ENCODE data around the gene MRTFB.
A peak's percentile ranks its signal among the peaks of the same experiment; 100 is the strongest.

Gene MRTFB

GRCh38 chr16:14301169-14302030, 230.3 kb downstream of the MRTFB start:
- Mint-ChIP-seq H3K9me3 (no peaks in the 10 kb centered on the region), H3K27ac (peak overlapping the region; percentile 44), H3K4me1 (peaks cover 28% of the 10 kb centered on the region), H3K36me3 (no peaks in the 10 kb centered on the region), H3K4me3 (peak overlapping the region; percentile 82), H3K27me3 (no peaks in the 10 kb centered on the region)
- ATAC-seq, result peak; percentile 19

- peak; percentile 83 for ATAC-seq
- no peaks in the 10 kb centered on the region for H3K27me3 Mint-ChIP-seq
- H3K27ac Mint-ChIP-seq, result no peak overlapping the region
- H3K4me1 Mint-ChIP-seq, result peaks cover 31% of the 10 kb centered on the region
- no peaks in the 10 kb centered on the region for H3K9me3 Mint-ChIP-seq
- no peaks in the 10 kb centered on the region for H3K36me3 Mint-ChIP-seq
- H3K4me3 Mint-ChIP-seq, result peak overlapping the region; percentile 80
Measured at GRCh38 chr16:14302031-14302398, 230.9 kb downstream of the MRTFB start.

- no peaks in the 10 kb centered on the region for H3K9me3 Mint-ChIP-seq
- peak; percentile 25 for ATAC-seq
- H3K27me3 Mint-ChIP-seq, result no peaks in the 10 kb centered on the region
Measured at GRCh38 chr16:14302399-14303181, 231.5 kb downstream of the MRTFB start.

GRCh38 chr16:14303182-14303618, 232.1 kb downstream of the MRTFB start:
- Mint-ChIP-seq H3K4me1 (peaks cover 42% of the 10 kb centered on the region), H3K36me3 (no peaks in the 10 kb centered on the region), H3K27me3 (no peaks in the 10 kb centered on the region), H3K27ac (peak overlapping the region; percentile 51), H3K4me3 (peak overlapping the region; percentile 86), H3K9me3 (no peaks in the 10 kb centered on the region)
- ATAC-seq, result no peak

More at GRCh38 chr16:14302399-14303181, 231.5 kb downstream of the MRTFB start:
- no peaks in the 10 kb centered on the region for H3K36me3 Mint-ChIP-seq
- peak overlapping the region; percentile 51 for H3K27ac Mint-ChIP-seq
- H3K4me3 Mint-ChIP-seq, result peak overlapping the region; percentile 86
- peaks cover 36% of the 10 kb centered on the region for H3K4me1 Mint-ChIP-seq

- H3K27ac Mint-ChIP-seq, result no peak overlapping the region
- H3K9me3 Mint-ChIP-seq, result no peaks in the 10 kb centered on the region
- H3K4me1 Mint-ChIP-seq, result peaks cover 46% of the 10 kb centered on the region
Measured at GRCh38 chr16:14303639-14304394, 232.7 kb downstream of the MRTFB start.

GRCh38 chr16:14304891-14305460, 233.9 kb downstream of the MRTFB start:
- Mint-ChIP-seq H3K27me3 (no peaks in the 10 kb centered on the region), H3K9me3 (no peaks in the 10 kb centered on the region), H3K36me3 (no peaks in the 10 kb centered on the region), H3K27ac (no peak overlapping the region), H3K4me1 (peaks cover 58% of the 10 kb centered on the region), H3K4me3 (peak overlapping the region; percentile 9)
- ATAC-seq, result no peak

More at GRCh38 chr16:14303639-14304394, 232.7 kb downstream of the MRTFB start:
- Mint-ChIP-seq H3K36me3 (no peaks in the 10 kb centered on the region), H3K27me3 (no peaks in the 10 kb centered on the region), H3K4me3 (peak overlapping the region; percentile 86)
- ATAC-seq, result no peak

GRCh38 chr16:14306485-14307058, 235.5 kb downstream of the MRTFB start:
- Mint-ChIP-seq H3K4me1 (peaks cover 60% of the 10 kb centered on the region), H3K36me3 (no peaks in the 10 kb centered on the region), H3K4me3 (no peak overlapping the region), H3K27me3 (no peaks in the 10 kb centered on the region), H3K9me3 (no peaks in the 10 kb centered on the region), H3K27ac (no peak overlapping the region)
- no peak for ATAC-seq

GRCh38 chr16:14307059-14307526, 236.0 kb downstream of the MRTFB start:
- H3K27me3 Mint-ChIP-seq, result no peaks in the 10 kb centered on the region
- peaks cover 60% of the 10 kb centered on the region for H3K4me1 Mint-ChIP-seq
- no peak for ATAC-seq
- H3K9me3 Mint-ChIP-seq, result no peaks in the 10 kb centered on the region
- H3K4me3 Mint-ChIP-seq, result no peak overlapping the region
- no peaks in the 10 kb centered on the region for H3K36me3 Mint-ChIP-seq
- no peak overlapping the region for H3K27ac Mint-ChIP-seq

- no peak overlapping the region for H3K4me3 Mint-ChIP-seq
- ATAC-seq, result no peak
- no peaks in the 10 kb centered on the region for H3K36me3 Mint-ChIP-seq
- no peak overlapping the region for H3K27ac Mint-ChIP-seq
- H3K27me3 Mint-ChIP-seq, result no peaks in the 10 kb centered on the region
- H3K4me1 Mint-ChIP-seq, result peaks cover 60% of the 10 kb centered on the region
- H3K9me3 Mint-ChIP-seq, result no peaks in the 10 kb centered on the region
Measured at GRCh38 chr16:14307527-14308367, 236.6 kb downstream of the MRTFB start.

GRCh38 chr16:14308368-14308723, 237.2 kb downstream of the MRTFB start:
- H3K27ac Mint-ChIP-seq, result peak overlapping the region; percentile 78
- no peaks in the 10 kb centered on the region for H3K9me3 Mint-ChIP-seq
- ATAC-seq, result no peak
- H3K27me3 Mint-ChIP-seq, result no peaks in the 10 kb centered on the region
- H3K36me3 Mint-ChIP-seq, result no peaks in the 10 kb centered on the region
- H3K4me3 Mint-ChIP-seq, result no peak overlapping the region
- peaks cover 55% of the 10 kb centered on the region for H3K4me1 Mint-ChIP-seq

- peak overlapping the region; percentile 52 for H3K4me3 Mint-ChIP-seq
- no peaks in the 10 kb centered on the region for H3K27me3 Mint-ChIP-seq
- peaks cover 51% of the 10 kb centered on the region for H3K4me1 Mint-ChIP-seq
- H3K27ac Mint-ChIP-seq, result peak overlapping the region; percentile 78
- ATAC-seq, result peak; percentile 57
- H3K36me3 Mint-ChIP-seq, result no peaks in the 10 kb centered on the region
- H3K9me3 Mint-ChIP-seq, result no peaks in the 10 kb centered on the region
Measured at GRCh38 chr16:14309001-14309886, 238.1 kb downstream of the MRTFB start.

- Mint-ChIP-seq H3K9me3 (no peaks in the 10 kb centered on the region), H3K4me1 (peaks cover 51% of the 10 kb centered on the region), H3K27ac (peak overlapping the region; percentile 78), H3K4me3 (peak overlapping the region; percentile 52), H3K27me3 (no peaks in the 10 kb centered on the region), H3K36me3 (no peaks in the 10 kb centered on the region)
- ATAC-seq, result peak; percentile 17
Measured at GRCh38 chr16:14309906-14310305, 238.8 kb downstream of the MRTFB start.

- Mint-ChIP-seq H3K9me3 (no peaks in the 10 kb centered on the region), H3K27ac (peak overlapping the region; percentile 78), H3K4me1 (peaks cover 51% of the 10 kb centered on the region), H3K4me3 (peak overlapping the region; percentile 52), H3K36me3 (no peaks in the 10 kb centered on the region), H3K27me3 (no peaks in the 10 kb centered on the region)
- ATAC-seq, result peak; percentile 89
Measured at GRCh38 chr16:14310519-14310991, 239.4 kb downstream of the MRTFB start.
